GM12878 (cell line): Measurements from ENCODE around the gene HNRNPLL. TPM values are rescaled to one million over a fixed set of nuclear protein-coding genes. Genes with fewer than 3 reads are reported as not detected.

Source experiments
- ATF7 ChIP-seq: fragments of 450-650 bp; IDR thresholded peaks from 2 replicates; pipeline ENCODE4 v1.6.1; 2016; ENCODE audit warnings: low read depth, mild to moderate bottlenecking
- CHD2 ChIP-seq: IDR thresholded peaks from 2 replicates; pipeline ENCODE4 v1.6.1; 2011; ENCODE audit warnings: low read depth, low read length, improper control_type of control experiment, borderline replicate concordance
- CHD4 ChIP-seq: fragments of 200-600 bp; sonication (generic); IDR thresholded peaks from 2 replicates; pipeline ENCODE4 v1.6.1; 2016; ENCODE audit warnings: mild to moderate bottlenecking
- EED ChIP-seq: sonication (generic); IDR thresholded peaks from 2 replicates; pipeline ENCODE4 v1.6.1; 2016; ENCODE audit warnings: antibody characterized with exemption, low read depth
- HSF1 ChIP-seq: fragments of 150-350 bp; IDR thresholded peaks from 2 replicates; pipeline ENCODE4 v1.6.1; 2014; ENCODE audit warnings: mild to moderate bottlenecking, low read depth, low read length
- IKZF1 ChIP-seq: fragments of 450-650 bp; conservative IDR thresholded peaks from 2 replicates; pipeline ENCODE4 v1.6.1; 2017; ENCODE audit warnings: antibody characterized with exemption, mild to moderate bottlenecking
- IRF5 ChIP-seq: fragments of 450-650 bp; IDR thresholded peaks from 2 replicates; pipeline ENCODE4 v1.6.1; 2017; ENCODE audit warnings: borderline replicate concordance
- JUNB ChIP-seq: IDR thresholded peaks from 2 replicates; pipeline ENCODE4 v1.6.1; 2016; ENCODE audit warnings: antibody characterized with exemption, mild to moderate bottlenecking
- MYC ChIP-seq: IDR thresholded peaks from 2 replicates; pipeline ENCODE4 v1.6.1; 2011; ENCODE audit warnings: mild to moderate bottlenecking, low read length, moderate library complexity, inconsistent platforms; ENCODE audit not compliant: insufficient read depth, insufficient replicate concordance, insufficient read length, severe bottlenecking
- NBN ChIP-seq: fragments of 450-650 bp; IDR thresholded peaks from 2 replicates; pipeline ENCODE4 v1.6.1; 2016
- NFIC ChIP-seq: IDR thresholded peaks from 2 replicates; pipeline ENCODE4 v1.6.1; 2012; ENCODE audit warnings: low read depth, mild to moderate bottlenecking, inconsistent platforms, low read length, moderate library complexity
- NFYB ChIP-seq: IDR thresholded peaks from 2 replicates; pipeline ENCODE4 v1.6.1; 2011; ENCODE audit warnings: low read depth, mild to moderate bottlenecking, low read length, improper control_type of control experiment, moderate library complexity; ENCODE audit not compliant: insufficient read depth
- POU2F2 ChIP-seq: IDR thresholded peaks from 3 replicates; pipeline ENCODE4 v1.6.1; 2011; ENCODE audit warnings: low read depth, mild to moderate bottlenecking, low read length, borderline replicate concordance
- RAD21 ChIP-seq: IDR thresholded peaks from 2 replicates; pipeline ENCODE4 v1.6.1; 2011; ENCODE audit warnings: mild to moderate bottlenecking, low read depth, low read length, moderate library complexity; ENCODE audit not compliant: insufficient read depth
- RELA ChIP-seq: fragments of 450-650 bp; IDR thresholded peaks from 2 replicates; pipeline ENCODE4 v1.8.0; 2014; ENCODE audit warnings: borderline replicate concordance; ENCODE audit not compliant: partially characterized antibody
- SRF ChIP-seq, 2 experiments: IDR thresholded peaks; 2 replicates each; pipeline ENCODE4 v1.6.1; 2011; ENCODE audit warnings: low read depth in 2 of 2, low read length in 2 of 2, mild to moderate bottlenecking in 1 of 2, moderate library complexity in 1 of 2
- TCF12 ChIP-seq: IDR thresholded peaks from 2 replicates; pipeline ENCODE4 v1.6.1; 2011; ENCODE audit warnings: low read depth, mild to moderate bottlenecking, low read length
- TCF7 ChIP-seq: IDR thresholded peaks from 2 replicates; pipeline ENCODE4 v1.6.1; 2014; ENCODE audit warnings: antibody characterized with exemption, borderline replicate concordance
- ZBED1 ChIP-seq: IDR thresholded peaks from 2 replicates; pipeline ENCODE4 v1.6.1; 2016; ENCODE audit warnings: borderline replicate concordance
- ZNF384 ChIP-seq: IDR thresholded peaks from 2 replicates; pipeline ENCODE4 v1.6.1; 2012; ENCODE audit warnings: low read depth, mild to moderate bottlenecking, low read length, improper control_type of control experiment, borderline replicate concordance
- polyA plus RNA-seq, 11 experiments: library from polyadenylated mRNA; depleted of rRNA in 4 of 11; unstranded in 6 of 11; stranded (reverse) in 5 of 11; fragments of >200 nt; fragmentation: Nextera tagmentation in 4 of 11; fragmentation: Illumina TruSeq in 1 of 11; extraction: Ambion mirVana in 4 of 11; extraction: Trizol in 1 of 11; gene quantifications; 1 replicate in 1 of 11; 2 replicates in 10 of 11; pipeline versions ENCODE4 v1.2.1 to v1.2.3, GENCODE V29; 2011 to 2016; ENCODE audit warnings: inconsistent platforms in 2 of 11, missing spikeins in 2 of 11, low read depth in 1 of 11
- total RNA-seq, 4 experiments: library from RNA; depleted of rRNA in 3 of 4; stranded (reverse); fragments of >200 nt in 3 of 4; fragmentation: Illumina TruSeq in 1 of 4; extraction: Trizol in 1 of 4; gene quantifications; 2 replicates each; pipeline versions ENCODE4 v1.2.1 to v1.2.3, GENCODE V29; 2013 to 2021
- TF ChIP-seq, protein P1 (sequence below): fragments of 450-650 bp; IDR thresholded peaks from 2 replicates; pipeline ENCODE4 v1.6.1; 2017; ENCODE audit warnings: mild to moderate bottlenecking, moderate library complexity

The HNRNPLL gene
- total and polyA plus RNA-seq, 10 of the 15 experiments (the other 5 are each of a cell fraction or from before 2014, with no cell fraction given) = 0.98 to 27.1 (median 2.9) TPM

GRCh38 chr2:38610851-38611801, 8.4 kb upstream of the HNRNPLL start (continued):
- TF ChIP-seq, protein P1, sequence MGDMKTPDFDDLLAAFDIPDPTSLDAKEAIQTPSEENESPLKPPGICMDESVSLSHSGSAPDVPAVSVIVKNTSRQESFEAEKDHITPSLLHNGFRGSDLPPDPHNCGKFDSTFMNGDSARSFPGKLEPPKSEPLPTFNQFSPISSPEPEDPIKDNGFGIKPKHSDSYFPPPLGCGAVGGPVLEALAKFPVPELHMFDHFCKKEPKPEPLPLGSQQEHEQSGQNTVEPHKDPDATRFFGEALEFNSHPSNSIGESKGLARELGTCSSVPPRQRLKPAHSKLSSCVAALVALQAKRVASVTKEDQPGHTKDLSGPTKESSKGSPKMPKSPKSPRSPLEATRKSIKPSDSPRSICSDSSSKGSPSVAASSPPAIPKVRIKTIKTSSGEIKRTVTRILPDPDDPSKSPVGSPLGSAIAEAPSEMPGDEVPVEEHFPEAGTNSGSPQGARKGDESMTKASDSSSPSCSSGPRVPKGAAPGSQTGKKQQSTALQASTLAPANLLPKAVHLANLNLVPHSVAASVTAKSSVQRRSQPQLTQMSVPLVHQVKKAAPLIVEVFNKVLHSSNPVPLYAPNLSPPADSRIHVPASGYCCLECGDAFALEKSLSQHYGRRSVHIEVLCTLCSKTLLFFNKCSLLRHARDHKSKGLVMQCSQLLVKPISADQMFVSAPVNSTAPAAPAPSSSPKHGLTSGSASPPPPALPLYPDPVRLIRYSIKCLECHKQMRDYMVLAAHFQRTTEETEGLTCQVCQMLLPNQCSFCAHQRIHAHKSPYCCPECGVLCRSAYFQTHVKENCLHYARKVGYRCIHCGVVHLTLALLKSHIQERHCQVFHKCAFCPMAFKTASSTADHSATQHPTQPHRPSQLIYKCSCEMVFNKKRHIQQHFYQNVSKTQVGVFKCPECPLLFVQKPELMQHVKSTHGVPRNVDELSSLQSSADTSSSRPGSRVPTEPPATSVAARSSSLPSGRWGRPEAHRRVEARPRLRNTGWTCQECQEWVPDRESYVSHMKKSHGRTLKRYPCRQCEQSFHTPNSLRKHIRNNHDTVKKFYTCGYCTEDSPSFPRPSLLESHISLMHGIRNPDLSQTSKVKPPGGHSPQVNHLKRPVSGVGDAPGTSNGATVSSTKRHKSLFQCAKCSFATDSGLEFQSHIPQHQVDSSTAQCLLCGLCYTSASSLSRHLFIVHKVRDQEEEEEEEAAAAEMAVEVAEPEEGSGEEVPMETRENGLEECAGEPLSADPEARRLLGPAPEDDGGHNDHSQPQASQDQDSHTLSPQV = no peak
- TF ChIP-seq IKZF1 (peak; percentile 87), RAD21 (no peak), CHD4 (no peak), IRF5 (no peak), JUNB (peak; percentile 85), RELA (no peak), TCF7 (0 out of 2 replicates have a peak, but pooled peaks have one; percentile 27), POU2F2 (peak; percentile 68; the same call in 2 of the 3 replicates), MYC (no peak), ZBED1 (peak; percentile 67; the same call in 1 of the 2 replicates), NFYB (no peak), EED (peak; percentile 90), ATF7 (peak; percentile 68), NBN (peak; percentile 36; the same call in 1 of the 2 replicates), TCF12 (peak; percentile 78), HSF1 (no peak), ZNF384 (no peak), NFIC (peak; percentile 89), CHD2 (0 out of 2 replicates have a peak, but pooled peaks have one; percentile 30), SRF (IDR thresholded peaks at IDR 0.05; ENCODE audit: low read depth in 2 of 2, low read length in 2 of 2) (no peak)
